AG10803 (cell line): ENCODE measurements around the gene TACR1.
"Not testable (repeated sequence)": the region's sequence is repeated elsewhere in the genome, so short reads cannot be mapped to it uniquely, and the experiment has no call there.

Experiments used
- DNase-seq: peaks from one replicate; pipeline ENCODE4 v3.0.0; 2010; ENCODE audit warnings: low read depth
- H3K4me3 ChIP-seq: 2 replicates; pipeline ENCODE4 v1.5.1; 2011; ENCODE audit warnings: mild to moderate bottlenecking, low read length, control low read depth
- CTCF ChIP-seq: conservative IDR thresholded peaks from 2 replicates; pipeline ENCODE4 v1.5.1; 2011; ENCODE audit warnings: mild to moderate bottlenecking, low read length, control low read depth, inconsistent platforms

TACR1 gene

GRCh38 chr2:75063906-75064305 is 135.4 kb downstream of the TACR1 start:
- H3K4me3 ChIP-seq = no peak overlapping the region
- no peak for TF ChIP-seq CTCF
- DNase-seq = no peak

- H3K4me3 ChIP-seq = no peak overlapping the region
- DNase-seq = no peak
- no peak for TF ChIP-seq CTCF
Measured at GRCh38 chr2:75058427-75058826, 140.9 kb downstream of the TACR1 start.

- not testable (repeated sequence) for H3K4me3 ChIP-seq, DNase-seq
Measured at GRCh38 chr2:75057150-75057549, 142.2 kb downstream of the TACR1 start.

- peak; percentile 88 for DNase-seq
- H3K4me3 ChIP-seq = no peak overlapping the region
- TF ChIP-seq CTCF = no peak
Measured at GRCh38 chr2:75055820-75056675, 143.3 kb downstream of the TACR1 start.

- TF ChIP-seq CTCF = no peak
- H3K4me3 ChIP-seq = no peak overlapping the region
- no peak for DNase-seq
Measured at GRCh38 chr2:75055142-75055819, 144.0 kb downstream of the TACR1 start.

GRCh38 chr2:75054296-75054695 is 145.0 kb downstream of the TACR1 start:
- no peak overlapping the region for H3K4me3 ChIP-seq
- TF ChIP-seq CTCF = no peak
- DNase-seq = no peak

- TF ChIP-seq CTCF = peak; percentile 63
- DNase-seq = no peak
- no peak overlapping the region for H3K4me3 ChIP-seq
Measured at GRCh38 chr2:75053484-75054112, 145.7 kb downstream of the TACR1 start.
